ENCODE measurements around the gene CALHM6.
"Not testable (repeated sequence)": the region's sequence is repeated elsewhere in the genome, so short reads cannot be mapped to it uniquely, and the experiment has no call there.

The CALHM6 gene

DNA sequence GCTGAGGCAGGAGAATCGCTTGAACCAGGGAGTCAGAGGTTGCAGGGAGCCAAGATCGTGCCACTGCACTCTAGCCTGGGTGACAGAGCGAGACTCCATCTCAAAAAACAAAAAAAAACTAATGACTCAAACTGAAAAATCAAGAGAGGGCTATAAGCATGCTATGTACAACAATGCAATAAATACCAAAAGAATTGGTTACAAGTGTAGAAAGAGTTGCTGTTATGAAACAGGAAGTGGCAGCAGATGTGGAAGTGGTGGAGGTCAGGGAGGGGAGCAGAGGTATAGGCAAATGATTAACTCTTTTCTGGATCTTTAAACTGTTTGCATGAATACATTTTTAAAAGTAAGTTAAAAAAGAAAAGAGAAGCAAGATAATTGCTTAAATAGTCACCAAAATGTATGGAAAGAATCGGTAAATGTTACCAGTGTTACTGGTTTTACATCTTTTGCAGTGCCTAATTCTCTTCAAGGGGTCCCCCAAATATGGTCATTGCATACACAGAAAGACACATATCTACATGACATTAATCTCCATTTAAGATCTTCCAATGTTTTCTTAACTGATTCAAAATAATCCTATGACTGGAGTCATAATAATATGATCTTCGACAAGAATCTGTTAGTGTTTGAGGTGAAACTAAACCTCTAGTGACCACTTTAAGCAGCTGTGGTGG, 15.0 kb downstream of the CALHM6 start:
- no peak for DNase-seq

DNA sequence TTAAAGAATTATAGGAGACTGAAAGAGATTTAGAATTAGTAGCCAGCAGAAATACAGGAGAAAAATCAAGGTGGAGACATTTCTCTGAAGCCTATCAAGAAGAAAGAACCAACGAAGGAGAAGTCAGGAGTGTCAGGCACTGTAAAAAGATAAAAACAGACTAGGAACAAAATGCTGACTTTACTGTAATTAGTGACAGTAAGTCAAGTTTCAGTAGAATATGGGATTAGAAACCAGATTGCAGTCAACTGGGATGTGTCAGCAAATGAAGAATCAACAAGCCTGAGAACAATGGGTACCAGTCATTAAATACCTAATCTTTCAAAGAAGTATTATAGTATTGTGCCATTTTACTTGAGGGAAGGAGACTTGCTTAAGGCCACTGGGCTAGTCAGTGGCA, 21.6 kb downstream of the CALHM6 start:
- no peak for DNase-seq

DNA sequence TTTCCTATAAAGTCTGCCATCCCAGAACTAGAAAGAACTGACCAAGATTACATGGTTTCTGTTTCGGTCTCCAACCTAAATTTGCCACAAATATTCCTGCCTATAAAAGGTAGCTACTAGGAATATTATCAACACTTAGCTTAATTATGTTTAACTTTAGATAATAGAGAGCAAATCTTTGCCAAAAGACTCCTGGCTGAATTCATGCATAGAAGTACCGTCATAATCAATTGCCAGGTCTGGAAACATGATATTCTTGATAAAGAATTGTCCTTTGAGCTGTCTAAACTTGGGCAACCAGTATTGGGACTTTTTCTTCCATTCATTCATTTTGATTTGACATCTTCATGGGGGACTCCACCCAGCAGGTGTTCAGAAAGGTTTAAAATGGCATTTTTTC, 22.4 kb downstream of the CALHM6 start:
- no peak for DNase-seq

DNA sequence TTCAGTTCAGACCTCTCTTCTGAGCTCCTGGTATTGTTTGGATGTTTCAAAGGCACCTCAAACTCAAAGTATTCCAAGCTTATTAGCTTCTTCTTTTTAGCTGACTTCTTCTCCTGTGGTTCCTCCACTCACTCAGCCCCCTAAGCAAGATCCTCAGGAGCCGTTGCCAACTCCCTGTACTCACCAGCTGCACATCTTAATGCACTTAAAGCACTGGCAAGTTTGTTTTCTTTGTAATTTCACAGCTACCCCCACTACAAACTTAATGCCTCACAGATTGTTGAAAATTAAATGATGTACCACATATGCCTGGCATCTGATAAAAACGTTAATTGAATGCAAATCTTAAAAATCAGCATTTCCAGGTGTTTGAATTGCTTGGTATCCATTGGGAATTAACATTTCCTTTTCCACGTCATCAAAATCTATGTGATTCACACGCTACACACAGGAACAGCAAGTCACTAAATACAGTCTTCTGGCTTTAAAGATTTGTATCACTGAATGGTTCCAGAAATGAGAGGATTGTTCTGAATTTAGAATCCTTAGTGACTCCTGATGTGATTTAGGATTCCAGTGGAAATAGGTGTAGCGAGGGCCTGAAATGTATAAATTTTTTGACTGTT, 24.5 kb downstream of the CALHM6 start:
- no peak for DNase-seq

DNA sequence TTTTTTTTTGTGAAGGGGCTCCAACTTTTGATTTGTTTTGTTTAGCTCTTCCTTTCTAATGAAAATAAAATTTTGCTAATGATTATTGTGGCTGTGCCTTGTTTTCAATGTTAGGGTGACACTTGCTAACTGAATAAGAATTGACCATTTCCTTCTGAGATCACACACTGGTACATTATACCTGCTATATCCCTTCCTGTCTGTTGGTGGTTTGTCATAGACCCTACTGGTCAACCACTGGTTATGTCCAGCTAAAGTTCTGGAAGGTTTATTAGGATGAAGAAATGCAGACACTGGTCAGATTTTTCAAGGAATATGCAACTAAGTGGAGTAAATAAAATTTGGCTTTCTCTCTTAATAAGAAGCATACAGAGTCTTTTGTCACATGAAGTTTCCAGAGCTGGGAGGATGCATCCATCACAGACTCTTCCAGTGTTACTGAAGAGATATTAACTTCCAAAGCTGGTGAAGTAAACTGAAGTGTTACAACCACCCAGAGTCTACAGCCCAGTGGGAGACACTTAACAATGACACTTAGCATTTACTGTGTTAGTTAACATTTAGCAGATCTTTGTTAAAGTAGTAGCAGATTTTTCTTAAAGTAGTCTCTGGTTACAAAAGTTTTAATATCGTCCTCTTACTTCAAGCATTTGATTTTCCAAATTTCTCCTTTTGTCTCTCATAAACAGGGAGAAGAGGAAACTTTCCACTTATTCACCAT, 30.6 kb downstream of the CALHM6 start:
- no peak for DNase-seq

DNA sequence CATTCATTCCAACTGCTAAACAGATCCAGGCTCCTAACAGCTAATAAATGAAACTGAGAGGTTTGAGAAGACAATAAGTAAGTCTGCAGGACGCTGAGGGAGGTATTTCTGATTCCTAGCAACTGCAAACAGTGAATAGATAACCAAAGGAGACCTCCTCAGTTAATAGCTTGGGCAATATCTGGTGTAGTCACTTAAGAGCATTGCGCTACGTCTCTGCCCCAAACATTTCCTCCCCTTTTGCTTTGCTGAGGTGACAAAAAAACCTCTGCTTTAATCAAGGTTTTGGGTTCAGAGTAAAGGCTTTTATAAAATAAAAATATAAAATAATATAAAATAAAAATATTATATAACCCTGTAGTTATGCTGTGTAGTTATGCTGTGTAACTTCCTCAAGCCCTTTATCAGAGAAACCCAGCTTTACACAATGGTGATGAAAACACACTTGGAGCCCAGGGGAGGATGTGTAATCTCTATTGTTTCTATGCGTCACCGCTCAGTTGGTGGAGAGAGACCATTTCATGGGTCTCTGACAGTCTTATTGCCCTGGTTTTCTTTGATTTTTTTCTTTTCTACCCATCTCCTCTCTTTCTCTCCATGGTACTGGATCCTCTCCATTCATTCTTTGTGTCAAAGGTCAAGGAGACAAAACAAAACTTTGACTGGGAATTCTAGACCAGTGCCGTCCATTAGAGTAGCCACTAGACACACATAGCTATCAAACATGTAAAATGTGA, 31.3 kb downstream of the CALHM6 start:
- DNase-seq, result no peak

DNA sequence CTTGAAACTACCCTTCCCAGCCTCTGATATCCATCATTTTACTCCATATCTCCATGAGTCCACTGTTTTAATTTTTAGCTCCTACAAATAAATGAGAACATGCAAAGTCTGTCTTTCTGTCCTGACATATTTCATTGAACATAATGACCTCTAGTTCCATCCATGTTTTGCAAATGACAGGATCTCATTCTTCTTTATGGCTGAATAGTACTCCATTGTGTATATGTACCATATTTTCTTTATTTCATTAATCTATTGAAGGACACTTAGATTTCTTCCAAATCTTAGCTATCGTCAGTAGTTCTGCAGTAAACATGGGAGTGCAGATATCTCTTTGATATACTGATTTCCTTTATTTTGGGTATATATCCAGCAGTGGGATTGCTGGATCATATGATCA, 34.0 kb downstream of the CALHM6 start:
- DNase-seq, result not testable (repeated sequence)

DNA sequence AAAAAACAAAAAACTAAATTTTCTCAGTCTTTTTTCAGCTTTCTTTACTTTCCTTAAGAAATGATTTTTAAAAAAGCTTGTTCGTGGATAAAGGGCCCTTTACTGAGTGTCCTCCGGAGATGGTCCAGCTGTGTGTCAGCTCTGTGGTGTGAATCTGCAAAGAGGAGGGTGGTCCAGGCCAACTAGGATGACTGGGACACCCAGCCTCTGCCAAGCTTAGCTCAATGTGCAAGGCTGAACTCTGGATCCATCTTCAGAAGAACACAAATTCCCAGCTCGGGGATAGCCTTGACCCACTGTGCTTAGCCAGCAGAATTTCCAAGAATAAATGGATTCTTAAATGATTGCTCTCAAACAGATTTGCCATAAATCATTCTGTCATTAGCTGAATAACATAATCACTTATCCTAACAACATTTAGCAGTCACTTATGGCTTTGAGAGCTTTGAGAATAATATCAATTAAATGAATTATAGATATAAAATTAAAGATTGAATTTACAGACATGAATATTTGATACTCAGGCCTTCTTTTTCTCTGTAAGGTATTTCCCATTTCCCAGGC, 36.0 kb downstream of the CALHM6 start:
- no peak for DNase-seq

DNA sequence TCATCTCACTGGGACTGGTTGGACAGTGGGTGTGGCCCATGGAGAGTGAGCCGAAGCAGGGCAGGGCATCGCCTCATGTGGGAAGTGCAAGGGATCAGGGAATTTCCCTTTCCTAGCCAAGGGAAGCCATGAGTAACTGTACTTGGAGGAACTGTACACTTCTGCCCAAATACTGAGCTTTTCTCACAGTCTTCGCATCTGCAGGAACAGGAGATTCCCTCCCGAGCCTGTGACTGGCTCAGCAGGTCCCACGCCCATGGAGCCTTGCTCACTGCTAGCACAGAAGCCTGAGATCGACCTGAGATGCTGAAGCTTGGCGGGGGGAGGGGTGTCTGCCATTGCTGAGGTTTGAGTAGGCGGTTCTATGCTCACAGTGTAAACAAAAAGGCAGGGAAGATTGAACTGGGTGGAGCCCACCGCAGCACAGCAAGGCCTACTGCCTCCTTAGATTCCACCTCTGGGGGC, 39.8 kb downstream of the CALHM6 start:
- peak in 2 of 56 donors; percentile 1 to 13 for DNase-seq

DNA sequence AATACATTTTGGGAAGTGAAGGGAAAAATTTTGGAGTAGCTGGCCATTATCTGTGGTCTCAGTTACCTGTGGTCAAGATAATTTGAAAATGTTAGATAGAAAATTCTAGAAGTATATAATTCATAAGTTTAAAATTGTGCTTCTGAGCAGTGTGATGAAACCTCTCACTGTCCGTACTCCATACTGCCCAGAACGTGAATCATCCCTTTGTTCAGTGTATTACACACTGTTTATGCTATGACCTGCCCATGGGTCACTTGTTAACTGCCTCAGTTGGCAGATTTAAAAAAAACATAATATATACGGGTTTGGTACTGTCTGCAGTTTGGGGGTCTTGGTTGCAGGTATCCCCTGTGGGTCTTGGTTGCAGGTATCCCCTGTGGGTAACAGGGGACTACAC, 46.1 kb downstream of the CALHM6 start:
- DNase-seq, result no peak

DNA sequence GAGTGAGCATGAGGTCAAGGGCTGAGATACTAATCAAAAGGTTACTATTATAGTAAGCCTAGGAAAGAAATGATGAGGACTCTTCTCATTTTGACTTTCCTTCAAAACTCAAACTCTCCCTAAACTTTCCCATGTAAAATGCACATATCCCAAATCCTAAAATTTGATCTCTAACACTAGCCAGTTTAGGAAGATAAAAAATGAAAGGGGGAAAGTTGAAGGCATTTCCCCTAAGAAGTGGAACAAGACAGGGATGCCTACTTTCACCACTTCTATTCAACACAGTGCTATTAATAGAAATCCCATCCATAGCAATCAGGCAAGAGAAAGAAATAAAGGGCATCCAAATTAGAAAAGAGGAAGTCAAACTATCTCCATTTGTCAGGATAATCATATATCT, 47.4 kb downstream of the CALHM6 start:
- no peak for DNase-seq

DNA sequence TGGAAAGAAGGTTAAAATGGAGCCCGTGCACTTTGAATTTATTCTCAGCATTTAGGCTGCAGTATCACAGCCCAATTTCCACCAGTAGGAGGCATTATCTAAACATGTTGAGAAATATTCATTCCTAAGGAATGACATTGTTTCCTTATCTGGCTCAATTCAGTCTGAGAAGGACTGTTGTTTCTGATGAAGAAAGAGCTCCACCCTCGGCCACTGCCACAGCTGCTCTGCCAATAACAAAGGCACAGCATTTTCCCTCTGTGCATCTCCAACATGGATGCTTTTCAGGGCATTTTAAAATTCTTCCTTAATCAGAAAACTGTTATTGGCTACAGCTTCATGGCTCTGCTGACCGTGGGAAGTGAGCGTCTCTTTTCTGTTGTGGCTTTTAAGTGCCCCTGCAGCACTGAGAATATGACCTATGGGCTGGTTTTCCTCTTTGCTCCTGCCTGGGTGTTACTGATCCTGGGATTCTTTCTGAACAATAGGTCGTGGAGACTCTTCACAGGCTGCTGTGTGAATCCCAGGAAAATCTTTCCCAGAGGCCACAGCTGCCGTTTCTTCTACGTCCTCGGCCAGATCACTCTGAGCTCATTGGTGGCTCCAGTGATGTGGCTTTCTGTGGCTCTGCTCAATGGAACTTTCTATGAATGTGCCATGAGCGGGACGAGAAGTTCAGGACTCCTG, 50.4 kb downstream of the CALHM6 start, which contains the start of gene CALHM5:
CALHM5 (plus strand) TSS at position 216 of the 687 bp plus-strand sequence; CDS start at position 274, 58 bp downstream.
- peak in 4 of 56 donors; percentile 1 to 15 (median 9) for DNase-seq

DNA sequence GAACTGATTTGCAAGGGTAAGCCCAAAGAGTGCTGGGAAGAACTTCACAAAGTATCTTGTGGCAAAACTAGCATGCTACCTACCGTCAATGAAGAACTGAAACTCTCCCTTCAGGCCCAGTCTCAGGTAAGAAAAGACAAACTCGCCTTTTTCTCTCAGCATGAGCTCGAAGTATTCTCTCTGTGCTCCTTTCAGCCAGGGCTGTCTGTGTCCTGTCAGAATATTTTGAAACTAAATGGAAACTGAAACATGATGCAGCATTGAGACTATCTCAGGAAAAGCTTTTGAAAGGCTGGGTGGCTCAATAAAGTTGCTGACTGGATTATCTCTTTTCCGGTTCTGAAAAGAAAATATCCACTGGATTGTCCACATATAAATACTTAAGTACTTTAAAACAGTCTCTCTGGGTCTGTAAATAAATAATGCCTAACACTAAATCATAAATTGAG, 51.0 kb downstream of the CALHM6 start:
- peak in 1 of 56 donors; percentile 3 for DNase-seq

DNA sequence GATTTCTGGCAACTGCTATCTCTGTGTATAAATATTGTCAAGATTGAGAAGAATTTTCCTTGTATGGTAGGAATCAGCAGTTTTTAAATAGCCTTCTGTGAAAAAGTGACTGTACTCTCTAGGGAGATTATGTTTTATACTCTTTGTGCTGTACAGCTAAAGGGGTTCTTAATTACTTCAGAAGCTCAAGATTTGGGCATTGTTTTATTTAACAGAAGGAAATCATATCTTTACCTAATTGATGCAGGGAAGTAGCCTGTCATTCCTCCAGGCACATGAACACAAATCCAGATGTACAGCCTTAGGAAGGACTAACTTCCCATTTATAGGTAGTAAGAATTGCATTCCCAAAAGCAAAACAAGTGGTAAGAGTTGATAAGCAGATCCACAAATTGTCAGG, 51.6 kb downstream of the CALHM6 start:
- DNase-seq, result no peak
